HG03139 (cell line): Measurements from ENCODE around the gene ZNF396.

Source experiments
- ATAC-seq: cut with Tn5 transposase; IDR thresholded peaks from one replicate; pipeline ENCODE4 v1.9.1; 2021; ENCODE audit not compliant: unreplicated experiment

The ZNF396 gene

GRCh38 chr18:35386600-35387100, 9.5 kb upstream of the ZNF396 start:
- ATAC-seq, result peak; percentile 72

- ATAC-seq, result no peak
Measured at GRCh38 chr18:35383136-35383535, 6.0 kb upstream of the ZNF396 start.

GRCh38 chr18:35379421-35379820, 2.3 kb upstream of the ZNF396 start:
- ATAC-seq, result no peak

GRCh38 chr18:35378574-35378896, 1.4 kb upstream of the ZNF396 start:
- no peak for ATAC-seq

GRCh38 chr18:35377875-35378573, 887 bp upstream of the ZNF396 start:
- ATAC-seq, result no peak

- ATAC-seq, result peak; percentile 49
Measured at GRCh38 chr18:35376393-35376741, 770 bp downstream of the ZNF396 start.

- ATAC-seq, result no peak
Measured at GRCh38 chr18:35374708-35375107, 2.4 kb downstream of the ZNF396 start.

- no peak for ATAC-seq
Measured at GRCh38 chr18:35371412-35372195, 5.5 kb downstream of the ZNF396 start.

- ATAC-seq, result no peak
Measured at GRCh38 chr18:35369126-35369525, 8.0 kb downstream of the ZNF396 start.

GRCh38 chr18:35368595-35368994, 8.5 kb downstream of the ZNF396 start:
- ATAC-seq, result no peak

- no peak for ATAC-seq
Measured at GRCh38 chr18:35362531-35362930, 14.6 kb downstream of the ZNF396 start.

GRCh38 chr18:35361570-35362321, 15.4 kb downstream of the ZNF396 start:
- ATAC-seq, result no peak

GRCh38 chr18:35355140-35355618, 22.0 kb downstream of the ZNF396 start:
- peak; percentile 95 for ATAC-seq

GRCh38 chr18:35352778-35353177, 24.4 kb downstream of the ZNF396 start:
- ATAC-seq, result no peak

- ATAC-seq, result no peak
Measured at GRCh38 chr18:35352283-35352682, 24.9 kb downstream of the ZNF396 start.

- ATAC-seq, result no peak
Measured at GRCh38 chr18:35348001-35348400, 29.1 kb downstream of the ZNF396 start.

GRCh38 chr18:35345950-35346349, 31.2 kb downstream of the ZNF396 start:
- ATAC-seq, result no peak

- ATAC-seq, result peak; percentile 26
Measured at GRCh38 chr18:35345460-35345921, 31.6 kb downstream of the ZNF396 start.

GRCh38 chr18:35344736-35345459, 32.2 kb downstream of the ZNF396 start:
- no peak for ATAC-seq

GRCh38 chr18:35343936-35344735, 33.0 kb downstream of the ZNF396 start, which contains the start of gene ZNF24:
ZNF24 (minus strand) TSS chr18:35344420; CDS start chr18:35340650, 3,770 bp downstream.
- peak; percentile 90 for ATAC-seq
